Ammon's horn (tissue), 1 donor: ENCODE results near the gene CTSW.
A peak's percentile ranks its signal among the peaks of the same experiment; 100 is the strongest.

Experiments
- DNase-seq: peaks from one replicate; pipeline ENCODE4 v3.0.0-alpha.2; 2016; ENCODE audit warnings: low spot score

Gene CTSW

DNA sequence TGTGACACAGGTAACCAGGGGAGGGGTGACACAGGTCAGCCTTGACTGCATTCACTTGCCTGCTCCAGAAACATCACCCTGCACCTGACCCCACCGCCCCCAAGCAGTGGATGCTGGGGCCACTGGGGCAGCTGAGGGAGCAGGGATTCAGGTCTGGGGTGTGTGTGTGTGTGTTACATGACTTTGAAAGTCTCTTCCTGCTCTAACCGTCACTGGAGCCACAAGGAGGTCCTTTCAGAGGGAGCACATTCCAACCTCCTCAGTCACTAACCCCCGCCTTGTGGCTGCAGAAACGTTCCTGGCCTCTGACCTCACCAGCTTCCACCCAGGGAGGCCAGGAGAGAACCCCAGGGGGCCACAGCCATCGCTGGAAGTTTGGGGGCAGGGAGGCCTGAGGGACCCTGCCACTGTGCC is 23.4 kb downstream of the CTSW start:
- DNase-seq = no peak

DNA sequence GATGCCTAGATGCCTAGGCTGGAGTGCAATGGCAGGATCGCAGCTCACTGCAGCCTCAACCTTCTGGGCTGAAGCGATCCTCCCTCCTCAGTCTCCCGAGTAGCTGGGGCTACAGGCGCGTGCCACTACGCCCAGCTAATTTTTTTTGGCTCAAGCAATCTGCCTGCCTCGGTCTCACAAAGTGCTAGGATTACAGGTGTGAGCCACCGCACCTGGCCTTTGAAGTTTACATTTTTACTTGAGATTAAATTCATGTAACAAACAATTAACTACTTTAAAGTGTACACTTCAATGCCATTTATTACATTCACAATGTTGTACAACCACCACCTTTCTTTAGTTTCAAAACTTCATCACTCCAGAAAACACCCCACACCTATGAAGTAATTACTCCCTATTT is 24.1 kb downstream of the CTSW start:
- no peak for DNase-seq

DNA sequence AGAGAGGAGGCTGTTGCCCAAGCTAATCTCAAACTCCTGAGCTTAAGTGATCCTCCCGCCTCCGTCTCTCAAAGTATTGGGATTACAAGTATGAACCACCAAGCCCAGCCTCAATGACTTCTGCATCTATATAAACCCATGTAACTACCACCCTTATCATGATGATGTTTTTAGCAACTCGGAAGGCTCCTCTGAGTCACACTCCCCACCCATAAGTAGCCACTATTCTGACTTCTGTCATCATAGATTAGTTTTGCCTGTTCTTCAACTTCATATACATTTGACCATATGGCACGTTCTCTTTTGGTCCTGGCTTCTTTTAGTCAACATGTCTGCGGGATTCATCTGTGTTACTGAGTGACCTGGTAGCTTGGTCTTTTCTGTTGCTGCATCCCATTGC is 27.0 kb downstream of the CTSW start:
- DNase-seq = no peak

DNA sequence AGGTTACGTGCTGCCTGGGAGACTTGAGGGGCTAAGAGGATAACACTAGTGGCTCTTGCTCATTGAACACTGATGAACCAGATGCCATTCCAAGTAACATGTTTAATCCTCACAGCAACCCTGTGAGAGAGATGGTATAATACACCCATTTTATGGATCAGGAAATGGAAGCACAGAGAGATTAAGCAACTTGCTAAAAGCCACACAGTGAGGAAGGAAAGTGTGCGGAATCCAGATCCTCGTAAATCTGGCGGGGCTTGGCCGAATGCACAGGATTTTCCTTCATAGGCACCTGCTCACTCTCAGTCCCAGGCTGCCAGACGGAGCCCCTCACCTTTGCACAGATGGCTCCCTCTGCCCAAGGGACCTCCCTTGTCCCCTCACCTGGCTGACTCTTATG is 28.2 kb downstream of the CTSW start:
- DNase-seq = no peak

DNA sequence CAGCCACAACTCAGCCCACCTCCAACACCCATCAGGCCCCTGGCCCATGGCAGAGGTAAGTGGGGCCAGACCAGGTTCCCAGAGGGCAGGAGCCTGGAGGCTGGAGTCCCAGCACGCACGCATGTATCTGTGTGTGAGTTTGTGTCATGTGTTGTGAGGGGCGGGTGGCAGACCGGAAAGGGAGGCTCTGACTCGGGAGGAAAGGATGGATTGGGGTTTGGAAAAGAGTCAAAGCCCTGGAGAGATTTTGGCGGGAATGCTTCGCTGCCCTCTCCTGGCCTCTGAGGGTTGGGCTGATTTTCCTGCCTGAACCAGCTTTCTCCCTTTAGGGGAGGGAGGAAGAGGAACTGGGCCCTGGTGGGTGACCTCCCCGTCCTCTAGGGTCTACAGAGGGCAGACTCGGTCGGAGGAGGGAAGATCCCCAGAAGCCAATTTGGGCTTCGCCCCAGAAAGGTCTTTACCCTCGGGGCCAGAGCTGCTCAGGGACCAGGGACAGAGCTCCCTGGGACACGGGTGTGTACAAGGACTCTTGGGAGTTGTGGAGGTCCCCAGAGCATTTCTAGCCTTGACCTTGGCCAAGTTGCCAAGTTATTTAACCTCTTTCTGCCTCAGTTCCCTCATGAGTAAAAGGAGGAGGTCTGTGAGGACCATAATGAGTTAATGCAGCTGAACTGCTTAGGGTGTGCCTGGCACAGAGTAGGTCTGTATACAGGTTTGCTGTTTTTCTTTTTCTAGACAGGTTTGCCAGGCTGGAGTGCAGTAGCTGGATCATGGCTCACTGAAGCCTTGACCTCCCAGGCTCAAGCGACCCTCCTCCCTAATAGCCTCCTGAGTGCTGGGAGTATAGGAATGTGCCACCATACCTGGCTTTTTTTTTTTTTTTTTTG is 32.3 kb downstream of the CTSW start:
- DNase-seq = no peak

DNA sequence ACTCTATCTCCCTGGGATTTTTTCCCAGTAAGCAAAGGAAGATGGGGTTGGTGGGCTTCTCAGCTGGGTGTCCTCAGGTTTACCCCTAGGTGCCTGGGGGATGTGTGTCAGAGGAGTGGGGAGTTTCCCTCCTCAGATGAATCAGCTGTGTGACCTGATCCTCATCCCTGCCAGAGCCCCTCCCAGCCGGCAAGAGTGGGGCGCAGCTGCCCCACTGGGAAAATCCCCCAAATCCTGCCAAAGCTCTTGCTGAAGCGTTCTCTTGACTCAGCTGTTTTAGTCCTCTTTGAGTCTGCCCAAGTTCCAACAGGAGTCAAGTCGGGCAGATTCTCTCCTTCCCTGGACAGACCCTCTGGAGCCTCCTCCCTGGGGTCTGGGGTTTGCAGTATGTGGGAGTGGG is 33.2 kb downstream of the CTSW start:
- DNase-seq = no peak

DNA sequence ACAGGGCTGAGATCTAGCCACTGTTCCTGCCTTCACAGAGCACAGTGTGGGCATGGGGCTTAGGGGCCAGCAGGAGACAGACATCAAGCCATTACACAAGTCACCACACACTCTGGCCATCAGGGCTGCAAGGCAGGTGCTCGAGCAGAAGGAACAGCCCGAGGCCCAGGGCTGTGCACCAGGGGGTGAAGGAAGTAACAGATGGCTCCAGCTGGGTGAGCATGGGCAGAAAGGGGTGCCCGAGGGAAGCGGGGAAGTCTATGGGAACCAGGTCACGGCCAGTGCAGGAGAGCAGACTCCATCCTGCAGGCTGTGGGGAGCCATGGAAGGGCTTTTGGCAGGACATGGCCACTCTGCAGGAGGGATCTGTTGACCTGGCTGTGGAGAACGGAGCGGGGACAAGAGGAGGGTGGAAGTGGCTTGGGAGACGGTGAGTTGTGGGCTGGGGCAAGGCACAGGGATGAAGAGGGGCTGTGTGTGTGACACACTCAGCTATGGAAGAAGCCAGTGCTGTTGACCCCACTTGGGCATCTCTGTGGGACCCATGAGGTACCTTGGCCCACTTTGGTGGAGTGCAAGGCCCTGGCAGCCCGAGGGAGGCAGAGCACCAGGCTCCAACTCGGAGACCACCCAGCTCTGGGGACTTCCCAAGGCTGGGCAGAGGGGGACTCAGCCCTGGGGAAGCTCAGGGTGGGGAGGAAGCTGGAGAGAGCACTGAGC is 35.6 kb downstream of the CTSW start:
- no peak for DNase-seq

DNA sequence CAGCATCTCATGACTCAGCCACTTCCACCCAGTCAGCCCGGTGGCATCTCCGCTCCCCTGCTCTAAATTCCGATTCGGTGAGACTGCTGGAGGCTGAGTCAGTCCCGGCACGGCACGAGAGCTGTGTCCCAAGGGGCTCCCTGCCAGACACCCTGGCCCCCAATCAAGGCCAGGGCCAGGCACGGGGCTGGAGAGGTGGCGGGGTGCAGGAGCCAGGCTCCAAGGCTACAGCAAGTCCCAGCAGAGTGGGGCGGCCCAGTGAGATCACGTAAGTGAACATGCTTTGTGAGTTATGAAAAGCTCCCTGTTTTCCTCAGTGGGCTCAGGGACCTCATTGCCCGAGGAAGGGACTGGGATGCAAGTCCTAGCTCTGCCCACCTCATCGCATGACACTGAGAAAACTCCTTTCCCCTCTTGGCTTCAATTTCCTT is 36.2 kb downstream of the CTSW start:
- DNase-seq = peak; percentile 45

DNA sequence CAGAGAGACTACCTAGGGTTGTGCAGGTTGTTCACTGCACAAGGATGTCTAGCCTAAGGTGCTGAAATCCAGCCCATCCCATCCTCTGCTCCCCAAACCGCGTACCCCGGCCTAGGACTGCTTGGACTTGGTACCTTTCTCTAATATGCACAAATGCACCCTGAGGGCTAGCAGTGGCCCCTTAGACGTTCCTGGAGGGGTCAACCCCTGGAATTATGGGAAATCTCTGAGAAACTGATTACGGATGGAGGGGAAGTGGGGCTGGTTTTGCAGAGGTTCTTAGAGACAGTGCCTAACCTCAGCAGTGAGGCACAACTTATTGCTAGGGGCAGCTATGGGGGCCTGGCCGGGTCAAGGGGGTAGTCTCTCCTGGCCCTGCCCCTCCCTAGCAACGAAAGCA is 36.8 kb downstream of the CTSW start:
- DNase-seq = no peak

DNA sequence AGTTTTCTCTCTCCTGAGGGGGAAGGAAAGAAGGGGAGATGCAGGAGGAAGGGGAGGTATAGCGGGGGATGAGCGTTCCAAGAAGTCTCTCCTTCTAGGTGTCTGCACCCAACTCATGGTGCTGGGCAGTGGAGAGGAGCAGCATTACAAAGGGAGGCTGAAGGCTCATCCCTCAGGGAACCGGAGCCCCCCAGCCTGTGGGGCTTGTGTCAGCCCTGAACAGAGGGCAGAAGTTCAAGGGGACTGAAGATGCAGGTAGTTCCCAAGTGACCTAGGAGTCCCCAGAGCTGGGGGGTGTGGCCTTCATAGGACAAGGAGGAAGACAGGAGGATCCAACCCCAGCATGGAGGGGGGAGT is 37.4 kb downstream of the CTSW start:
- no peak for DNase-seq

DNA sequence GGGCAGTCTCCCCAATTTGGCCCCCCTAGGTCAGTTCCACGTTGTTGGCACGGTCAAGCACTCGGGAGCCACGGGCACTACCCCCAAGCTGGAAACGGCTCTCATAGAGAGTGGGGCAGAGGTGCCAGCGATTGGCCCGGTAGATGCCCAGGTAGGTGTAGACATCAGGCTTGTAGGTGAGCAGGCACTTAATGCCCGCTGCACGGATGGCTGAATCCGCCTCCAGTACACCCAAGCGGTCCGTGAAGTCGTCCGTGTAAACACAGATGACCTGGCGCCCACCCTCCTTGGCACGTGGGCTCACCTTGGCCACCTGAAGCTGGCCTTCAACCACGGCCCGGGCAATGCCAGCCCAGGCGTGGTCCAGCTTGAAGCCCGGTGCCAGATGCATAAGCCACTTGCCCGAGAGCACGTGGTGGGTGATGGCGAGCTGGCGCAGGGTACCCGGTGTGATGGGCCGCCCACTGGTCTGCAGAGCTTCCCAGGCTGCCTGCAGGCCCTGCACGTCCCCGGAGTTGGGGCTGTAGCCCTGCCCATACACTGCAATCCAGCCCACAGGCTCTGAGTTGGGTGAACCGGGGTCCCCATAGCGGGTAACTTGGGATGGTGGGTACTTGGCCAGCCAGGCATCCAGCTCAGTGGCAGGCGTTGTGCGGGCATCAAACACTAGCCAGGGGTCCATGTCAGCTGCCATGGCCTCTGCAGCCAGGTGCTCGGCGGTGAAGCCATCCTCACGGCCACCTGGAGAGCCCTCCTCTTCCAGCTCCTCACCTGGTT is 38.0 kb downstream of the CTSW start:
- DNase-seq = no peak

DNA sequence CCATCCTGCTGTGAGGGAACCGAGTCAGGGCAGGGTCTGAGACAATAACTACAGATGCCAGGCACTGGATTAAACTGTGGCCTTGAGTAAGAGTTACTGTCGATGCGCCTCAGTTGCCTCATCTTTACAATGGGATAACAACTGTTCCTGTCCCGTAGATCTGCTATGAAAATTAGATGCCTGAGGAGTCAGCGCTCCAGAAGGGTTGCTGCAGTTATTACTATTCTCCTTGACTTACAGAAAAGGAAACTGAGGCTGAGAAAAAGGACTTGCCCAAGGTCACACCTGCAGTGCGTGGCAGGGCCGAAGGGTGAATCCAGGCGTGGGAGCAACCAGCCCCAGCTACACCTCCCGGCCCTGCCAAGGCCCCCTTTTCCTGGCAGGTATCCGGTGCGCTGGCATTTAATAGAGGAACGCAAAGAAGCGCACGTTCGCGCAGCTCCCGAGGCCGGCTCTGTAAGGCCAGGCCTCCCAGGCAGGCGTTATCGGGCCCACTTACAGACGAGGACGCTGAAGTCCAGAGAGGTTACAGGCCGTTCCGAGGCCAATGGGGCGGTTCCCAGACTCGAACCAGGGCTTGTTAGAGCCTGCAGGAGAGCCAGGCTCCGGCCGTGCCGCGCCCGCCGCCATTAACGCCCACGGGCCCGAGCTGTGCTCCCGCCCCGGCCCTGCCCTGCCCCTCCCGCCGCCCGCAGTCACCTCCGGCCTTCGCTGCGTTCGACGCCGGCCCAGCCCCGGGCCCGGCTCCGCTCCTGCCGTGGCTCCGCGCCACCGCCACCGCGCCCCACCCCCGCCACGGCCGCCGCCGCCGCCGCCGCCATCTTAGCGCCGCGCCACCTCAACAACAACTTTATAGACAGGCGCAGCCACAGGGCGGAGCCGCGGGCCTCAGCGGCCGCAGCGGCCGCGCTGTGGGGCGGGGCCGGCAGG is 38.8 kb downstream of the CTSW start, which contains the start of gene C11orf68:
TSS of gene C11orf68 (minus strand) at position 852 of the 930 bp plus-strand sequence. CDS start at position 821, 31 bp downstream.
- DNase-seq = no peak

DNA sequence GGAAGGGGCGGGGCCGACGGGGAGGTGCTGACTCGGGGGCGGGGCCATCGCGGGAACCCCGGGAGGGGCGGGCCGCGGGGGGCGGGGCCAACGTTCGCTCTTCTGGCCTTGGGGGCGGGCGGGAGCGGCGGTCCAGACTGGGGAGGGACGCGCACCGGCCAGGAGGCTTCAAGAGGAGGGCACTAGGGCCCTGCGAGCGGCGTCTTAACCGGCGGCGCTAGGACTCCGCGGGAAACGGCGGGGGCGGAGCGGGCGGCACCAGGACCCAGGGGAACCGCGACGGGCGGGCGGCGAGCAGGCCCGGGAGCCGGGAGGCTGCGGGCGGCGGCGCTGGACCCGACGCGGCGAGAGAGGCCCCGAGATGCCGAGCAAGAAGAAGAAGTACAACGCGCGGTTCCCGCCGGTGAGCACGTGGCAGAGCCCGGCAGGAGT is 39.5 kb downstream of the CTSW start, which contains the start of gene DRAP1:
TSS of gene DRAP1 (plus strand) at position 286 of the 432 bp plus-strand sequence. CDS start at position 362, 76 bp downstream.
- DNase-seq = peak; percentile 100

DNA sequence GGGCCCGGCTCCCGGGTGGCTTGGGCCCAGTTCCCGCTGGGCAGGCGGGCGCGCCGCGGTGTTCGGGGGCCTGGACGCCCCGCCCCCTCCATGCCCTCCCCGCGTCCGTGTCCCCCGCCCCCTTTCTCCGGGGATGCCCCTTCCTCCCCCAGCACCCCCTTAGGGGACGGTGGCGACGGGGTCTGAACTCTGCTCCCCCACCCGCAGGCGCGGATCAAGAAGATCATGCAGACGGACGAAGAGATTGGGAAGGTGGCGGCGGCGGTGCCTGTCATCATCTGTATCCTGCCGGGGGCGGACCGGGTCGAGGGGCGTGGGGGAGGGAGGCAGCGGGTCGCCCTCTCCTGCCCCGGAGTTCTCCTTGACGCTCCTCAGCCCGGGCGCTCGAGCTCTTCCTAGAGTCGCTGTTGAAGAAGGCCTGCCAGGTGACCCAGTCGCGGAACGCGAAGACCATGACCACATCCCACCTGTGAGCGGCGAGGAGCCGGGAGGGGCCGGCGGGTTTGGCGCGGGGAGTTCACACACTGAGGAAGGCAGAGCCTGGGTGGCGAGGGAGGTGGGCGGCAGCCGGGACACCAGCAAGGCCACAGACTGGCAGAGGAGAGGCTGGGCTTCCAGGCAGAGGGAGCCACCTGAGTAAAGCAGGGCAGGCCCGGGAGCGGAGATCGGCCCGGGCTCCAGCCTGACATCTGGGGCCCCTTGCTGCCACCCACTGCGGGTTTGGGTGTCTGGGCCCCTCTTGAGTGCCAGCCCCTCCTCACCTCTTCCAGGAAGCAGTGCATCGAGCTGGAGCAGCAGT is 40.1 kb downstream of the CTSW start:
- DNase-seq = no peak

DNA sequence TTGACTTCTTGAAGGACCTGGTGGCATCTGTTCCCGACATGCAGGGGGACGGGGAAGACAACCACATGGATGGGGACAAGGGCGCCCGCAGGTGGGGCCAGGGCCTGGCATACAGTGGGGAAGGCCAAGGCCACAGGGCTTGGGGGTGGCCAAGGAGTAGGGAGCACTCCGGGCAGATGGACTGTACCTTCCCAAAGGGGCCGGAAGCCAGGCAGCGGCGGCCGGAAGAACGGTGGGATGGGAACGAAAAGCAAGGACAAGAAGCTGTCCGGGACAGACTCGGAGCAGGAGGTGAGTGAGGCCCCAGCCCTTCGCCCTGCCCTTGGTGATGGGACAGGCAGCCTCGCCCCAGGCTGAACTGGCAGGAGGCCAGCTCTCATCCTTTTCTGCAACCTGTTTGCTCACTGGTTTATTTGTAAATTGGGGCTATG is 40.8 kb downstream of the CTSW start:
- no peak for DNase-seq

DNA sequence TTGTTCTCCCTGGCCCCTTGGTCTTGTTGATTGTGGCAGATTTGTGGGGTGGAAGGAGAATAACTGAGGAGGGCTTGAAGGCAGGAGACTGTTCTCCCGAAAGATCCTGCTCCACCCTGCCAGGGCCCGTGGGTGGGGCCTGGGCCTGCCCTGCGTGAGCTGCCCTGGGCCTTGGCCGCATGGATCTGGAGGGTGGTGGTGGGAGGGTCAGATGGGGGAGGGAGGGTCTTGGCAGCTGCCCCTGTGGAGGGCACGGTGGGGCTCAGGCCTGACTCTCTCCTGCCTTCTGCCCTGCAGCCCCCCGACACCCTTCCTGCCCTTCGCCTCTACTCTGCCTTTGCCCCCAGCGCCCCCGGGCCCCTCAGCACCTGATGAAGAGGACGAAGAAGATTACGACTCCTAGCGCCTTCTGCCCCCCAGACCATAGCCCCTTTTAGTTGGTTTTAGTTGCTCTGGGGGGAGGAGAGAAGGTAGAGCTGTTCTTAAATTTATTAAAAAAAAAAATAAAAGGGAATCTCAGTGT is 41.5 kb downstream of the CTSW start:
- no peak for DNase-seq

DNA sequence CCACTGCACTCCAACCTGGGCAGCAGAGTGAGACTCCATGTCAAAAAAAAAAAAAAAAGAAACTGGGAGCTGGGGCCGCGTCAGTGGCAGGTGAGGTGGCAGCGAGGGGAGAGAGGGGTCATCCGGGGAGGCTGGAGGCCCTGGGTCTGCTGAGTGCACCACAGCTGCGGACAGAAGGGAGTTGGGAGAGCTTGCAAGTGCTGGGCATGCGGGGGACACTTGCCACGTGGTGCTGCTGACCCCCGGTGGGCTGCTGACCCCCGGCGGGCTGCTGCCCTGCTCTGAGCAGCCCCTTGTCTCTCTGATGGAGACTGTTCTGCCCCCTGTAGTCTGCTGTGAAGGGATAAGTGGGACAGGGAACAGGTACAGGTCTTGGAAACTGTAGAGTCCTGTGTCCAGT is 42.2 kb downstream of the CTSW start:
- DNase-seq = no peak

DNA sequence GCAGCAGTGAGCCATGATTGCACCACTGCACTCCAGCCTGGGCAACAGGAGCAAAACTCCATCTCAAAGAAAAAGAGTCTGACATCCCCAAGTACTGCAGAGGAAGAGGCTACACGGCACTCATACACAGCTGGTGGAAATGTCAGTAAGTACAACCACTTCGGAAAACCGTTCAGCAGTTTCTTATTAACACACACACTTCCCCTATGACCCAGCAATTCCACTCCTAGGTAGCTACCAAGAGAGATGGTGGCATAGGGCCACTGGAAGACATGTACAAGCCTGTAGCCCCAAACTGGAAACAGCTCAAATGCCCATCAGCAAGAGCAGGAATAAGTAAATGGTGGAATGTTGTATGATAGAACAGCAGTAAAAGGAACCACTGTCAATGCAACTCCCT is 42.9 kb downstream of the CTSW start:
- DNase-seq = no peak

DNA sequence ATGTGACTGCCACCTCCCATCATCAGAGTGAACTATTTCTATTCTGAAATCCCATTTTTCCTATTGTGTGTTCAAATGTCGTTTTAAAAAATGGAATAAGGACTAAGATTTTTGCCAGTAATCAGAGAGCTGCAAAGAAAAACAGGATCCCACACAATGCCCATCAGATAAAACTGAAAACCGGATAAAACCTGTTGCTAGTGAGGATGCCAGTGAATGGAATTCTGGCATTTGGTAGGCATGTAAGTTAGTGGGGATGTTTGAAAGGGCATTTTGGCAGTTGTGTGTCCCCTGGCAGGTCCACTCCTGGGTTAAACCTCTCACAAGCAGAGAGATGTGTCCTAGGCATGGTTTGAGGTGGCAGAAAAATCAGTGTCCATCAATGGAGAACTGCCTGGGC is 45.8 kb downstream of the CTSW start:
- DNase-seq = no peak

DNA sequence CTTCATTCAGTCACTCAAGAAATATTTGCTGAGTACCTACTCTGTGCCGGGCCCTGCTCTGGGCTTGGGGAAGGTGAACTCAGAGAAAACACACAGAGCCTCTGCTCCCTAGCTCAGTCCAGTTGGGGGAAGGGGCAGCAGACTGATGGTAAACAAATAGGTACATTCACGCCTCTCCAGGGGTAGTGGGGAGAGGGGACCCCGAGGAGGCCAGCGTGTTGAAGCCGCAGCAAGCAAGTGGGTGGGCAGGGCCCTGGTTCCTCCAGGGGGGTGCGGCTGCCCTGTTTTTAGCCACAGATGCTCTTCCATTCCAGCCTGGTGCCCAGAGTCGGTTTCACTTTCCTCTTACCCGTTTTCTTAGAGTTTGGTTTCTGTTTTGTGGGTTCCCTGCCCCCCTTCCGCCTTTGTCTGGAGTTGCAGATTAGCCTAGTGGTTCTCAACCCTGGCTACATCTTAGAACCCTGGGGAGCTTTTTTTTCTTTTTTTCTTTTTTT is 48.3 kb downstream of the CTSW start:
- peak; percentile 40 for DNase-seq
